Mesothelial cell of epicardium (in vitro differentiated cells): ENCODE measurements around the gene SDF2L1. TPM values are rescaled to one million over a fixed set of nuclear protein-coding genes. Genes with fewer than 3 reads are reported as not detected.

Source experiments
- DNase-seq, 2 experiments: peaks; one replicate each; pipeline ENCODE4 v3.0.0; 2021; ENCODE audit warnings: low spot score in 2 of 2; ENCODE audit not compliant: unreplicated experiment in 2 of 2
- H3K27ac Mint-ChIP-seq: 2 replicates; pipeline ENCODE4 v1.8.0; 2021; ENCODE audit warnings: mixed read lengths
- H3K27me3 Mint-ChIP-seq: 2 replicates; pipeline ENCODE4 v1.8.0; 2021; ENCODE audit warnings: low read depth, mixed read lengths
- H3K36me3 Mint-ChIP-seq: 2 replicates; pipeline ENCODE4 v1.8.0; 2021; ENCODE audit warnings: mixed read lengths
- H3K4me1 Mint-ChIP-seq: 2 replicates; pipeline ENCODE4 v1.8.0; 2021; ENCODE audit warnings: mixed read lengths
- H3K4me3 Mint-ChIP-seq: 2 replicates; pipeline ENCODE4 v1.8.0; 2021; ENCODE audit warnings: mild to moderate bottlenecking, moderate library complexity, mixed read lengths
- H3K9me3 Mint-ChIP-seq: 2 replicates; pipeline ENCODE4 v1.8.0; 2021; ENCODE audit warnings: mixed read lengths
- CTCF ChIP-seq: fragments of 200-600 bp; sonication (generic); IDR thresholded peaks from one replicate; pipeline ENCODE4 v1.5.0; 2021; ENCODE audit warnings: antibody characterized with exemption; ENCODE audit not compliant: unreplicated experiment
- total RNA-seq: library from RNA; stranded (reverse); gene quantifications from 3 replicates; pipeline ENCODE4 v1.2.1, GENCODE V29; 2021

SDF2L1 gene
- total RNA-seq, 1 donor from 2014 or later: 22.1 TPM

- H3K4me1 Mint-ChIP-seq: no peaks in the 10 kb centered on the region
- DNase-seq: no peak
- no peak overlapping the region for H3K27ac Mint-ChIP-seq
- no peak for TF ChIP-seq CTCF
- peaks cover 37% of the 10 kb centered on the region for H3K36me3 Mint-ChIP-seq
- no peaks in the 10 kb centered on the region for H3K9me3 Mint-ChIP-seq
- H3K27me3 Mint-ChIP-seq: no peaks in the 10 kb centered on the region
- no peak overlapping the region for H3K4me3 Mint-ChIP-seq
Observed at GRCh38 chr22:21679383-21679782, 37.3 kb downstream of the SDF2L1 start.

GRCh38 chr22:21680830-21681565 lies 38.9 kb downstream of the SDF2L1 start:
- H3K36me3 Mint-ChIP-seq: peaks cover 30% of the 10 kb centered on the region
- H3K4me3 Mint-ChIP-seq: no peak overlapping the region
- no peak overlapping the region for H3K27ac Mint-ChIP-seq
- H3K9me3 Mint-ChIP-seq: no peaks in the 10 kb centered on the region
- H3K4me1 Mint-ChIP-seq: no peaks in the 10 kb centered on the region
- H3K27me3 Mint-ChIP-seq: no peaks in the 10 kb centered on the region
- no peak for TF ChIP-seq CTCF
- no peak for DNase-seq

GRCh38 chr22:21681566-21682370 lies 39.7 kb downstream of the SDF2L1 start:
- Mint-ChIP-seq H3K36me3 (peaks cover 24% of the 10 kb centered on the region), H3K27me3 (no peaks in the 10 kb centered on the region), H3K4me1 (no peaks in the 10 kb centered on the region), H3K9me3 (no peaks in the 10 kb centered on the region), H3K27ac (no peak overlapping the region), H3K4me3 (no peak overlapping the region)
- no peak for DNase-seq
- TF ChIP-seq CTCF: no peak

GRCh38 chr22:21682385-21683175 lies 40.5 kb downstream of the SDF2L1 start:
- no peak for DNase-seq
- Mint-ChIP-seq H3K36me3 (peaks cover 21% of the 10 kb centered on the region), H3K9me3 (no peaks in the 10 kb centered on the region), H3K27me3 (no peaks in the 10 kb centered on the region), H3K4me1 (no peaks in the 10 kb centered on the region), H3K4me3 (no peak overlapping the region), H3K27ac (no peak overlapping the region)
- no peak for TF ChIP-seq CTCF

GRCh38 chr22:21683401-21683811 lies 41.3 kb downstream of the SDF2L1 start:
- Mint-ChIP-seq H3K9me3 (no peaks in the 10 kb centered on the region), H3K4me3 (no peak overlapping the region), H3K36me3 (peaks cover 15% of the 10 kb centered on the region), H3K4me1 (no peaks in the 10 kb centered on the region), H3K27me3 (no peaks in the 10 kb centered on the region), H3K27ac (no peak overlapping the region)
- no peak for TF ChIP-seq CTCF
- DNase-seq: no peak
